NOMO-1 treated with DMSO at 0.1 percent for 48 hours (cell line): ENCODE measurements around the gene POMC.
"Not testable (repeated sequence)": the region's sequence is repeated elsewhere in the genome, so short reads cannot be mapped to it uniquely, and the experiment has no call there.

Experiments
- DNase-seq: peaks from one replicate; lab custom pipeline; 2025; ENCODE audit not compliant: unreplicated experiment; lab: John Stamatoyannopoulos, UW

POMC gene

DNA sequence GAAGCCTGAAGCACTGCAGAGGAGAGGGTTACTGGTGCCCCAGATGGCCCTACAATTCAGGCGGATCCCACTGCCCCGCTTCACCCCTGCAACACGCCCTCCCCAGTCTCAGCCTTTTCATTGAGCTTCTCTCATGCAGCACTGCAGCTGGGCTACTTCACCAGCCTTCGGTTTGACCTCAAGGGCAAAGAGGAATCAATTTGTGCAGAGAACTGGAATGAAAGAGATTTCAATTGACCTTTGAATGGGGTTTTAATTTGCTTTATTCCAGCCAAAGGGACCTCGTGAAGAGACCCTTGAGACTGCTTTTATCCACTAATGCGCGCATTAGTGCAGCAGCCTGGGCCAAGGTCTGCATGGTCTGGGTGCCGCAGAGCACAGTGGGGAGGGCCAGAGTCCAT, 8.8 kb upstream of the POMC start:
- DNase-seq: no peak

DNA sequence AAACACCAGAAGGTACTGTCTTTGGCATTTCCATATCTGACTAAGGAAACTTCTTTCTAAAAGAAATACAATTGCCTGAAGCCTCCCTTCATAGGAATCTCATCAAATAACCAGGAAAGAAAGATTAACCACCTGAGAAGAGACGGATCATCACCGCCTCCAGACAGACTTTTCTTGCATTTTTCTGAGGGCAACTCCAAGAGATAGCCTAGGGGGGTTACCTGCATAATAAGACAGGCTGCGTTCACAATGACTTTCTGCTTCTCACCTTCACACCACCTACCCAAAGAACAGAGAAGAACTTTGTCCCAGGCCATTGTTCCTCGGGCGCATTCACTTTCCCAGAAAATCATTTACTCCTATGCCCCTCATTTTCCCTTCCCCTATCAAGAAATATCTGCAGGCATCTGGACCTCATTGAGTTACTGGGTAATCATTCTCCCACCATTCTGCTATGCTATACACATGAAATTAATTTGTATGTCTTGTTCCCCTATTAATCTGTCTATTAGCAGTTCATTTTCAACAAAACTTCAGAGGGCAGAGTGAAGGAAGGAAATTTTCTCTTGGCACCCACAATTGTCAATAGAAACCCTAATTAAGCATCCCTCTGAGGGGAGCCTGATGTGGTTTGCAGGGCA, 8.3 kb upstream of the POMC start:
- DNase-seq: no peak

DNA sequence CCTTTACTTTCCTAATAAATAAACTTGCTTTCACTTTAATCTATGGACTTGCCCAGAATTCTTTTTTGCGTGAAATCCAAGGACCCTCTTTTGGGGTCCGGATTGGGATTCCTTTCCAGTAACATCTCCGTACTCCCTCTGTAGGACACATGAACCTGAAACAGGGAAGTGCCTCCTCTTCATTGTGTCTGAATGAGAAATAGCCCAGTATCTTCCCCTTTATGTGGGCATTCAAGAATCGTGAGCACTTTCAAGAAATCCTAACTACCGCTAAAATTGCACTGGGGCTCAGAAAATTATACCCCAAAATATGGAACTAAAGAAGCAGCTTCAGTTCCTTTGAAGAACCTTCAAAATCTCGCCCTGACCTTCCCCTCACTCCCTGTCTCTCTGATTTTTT, 7.8 kb upstream of the POMC start:
- DNase-seq: peak; percentile 64

DNA sequence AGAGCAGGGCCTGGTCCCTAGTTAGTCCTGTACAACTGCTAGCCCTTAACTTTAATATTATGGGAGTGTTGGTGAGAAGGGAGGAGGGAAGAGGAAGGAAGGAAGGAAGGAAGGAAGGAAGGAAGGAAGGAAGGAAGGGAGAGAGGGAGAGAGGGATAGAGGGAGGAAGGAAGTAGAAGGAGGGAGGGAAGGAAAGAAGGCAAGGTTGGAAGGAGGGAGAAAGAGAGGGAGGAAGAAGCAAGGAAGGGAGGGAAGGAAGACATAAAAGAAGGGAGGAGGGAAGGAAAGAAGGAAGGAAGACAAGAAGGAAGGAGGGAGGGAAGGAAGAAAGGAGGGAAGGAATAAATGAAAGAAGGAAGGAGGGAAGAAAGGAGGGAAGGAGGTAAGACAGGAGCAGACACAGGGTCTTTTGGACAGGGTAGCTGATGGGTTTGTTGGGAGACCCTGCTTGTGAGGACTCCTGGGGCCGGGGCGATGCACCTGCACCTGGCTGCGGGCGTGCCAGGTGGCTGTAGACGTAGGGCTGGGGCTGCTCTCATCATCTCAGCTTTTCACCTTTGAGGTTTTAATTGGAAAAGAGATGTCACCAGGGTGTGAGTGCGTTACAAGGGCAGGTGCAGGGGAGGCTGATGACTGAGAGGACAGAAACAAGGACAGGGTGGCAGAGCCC, 5.9 kb upstream of the POMC start:
- no peak for DNase-seq

DNA sequence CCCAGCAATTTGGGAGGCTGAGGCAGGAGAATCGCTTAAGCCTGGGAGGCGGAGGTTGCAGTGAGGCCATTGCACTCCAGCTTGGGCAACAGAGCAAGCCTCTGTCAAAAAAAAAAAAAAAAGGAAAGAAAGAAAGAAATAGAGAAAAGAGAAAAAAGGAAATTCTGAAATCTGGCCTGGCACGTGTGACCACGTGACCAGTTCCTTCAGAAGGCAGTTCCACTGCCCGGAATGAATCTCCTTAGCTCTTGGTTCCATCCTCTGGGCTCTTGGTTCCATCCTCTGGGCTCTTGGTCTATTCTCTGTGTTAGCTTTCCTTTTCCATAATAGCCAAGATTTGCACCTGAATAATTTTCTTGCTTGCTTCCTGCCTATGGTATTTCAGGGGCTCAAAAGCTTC, 5.3 kb upstream of the POMC start:
- no peak for DNase-seq

DNA sequence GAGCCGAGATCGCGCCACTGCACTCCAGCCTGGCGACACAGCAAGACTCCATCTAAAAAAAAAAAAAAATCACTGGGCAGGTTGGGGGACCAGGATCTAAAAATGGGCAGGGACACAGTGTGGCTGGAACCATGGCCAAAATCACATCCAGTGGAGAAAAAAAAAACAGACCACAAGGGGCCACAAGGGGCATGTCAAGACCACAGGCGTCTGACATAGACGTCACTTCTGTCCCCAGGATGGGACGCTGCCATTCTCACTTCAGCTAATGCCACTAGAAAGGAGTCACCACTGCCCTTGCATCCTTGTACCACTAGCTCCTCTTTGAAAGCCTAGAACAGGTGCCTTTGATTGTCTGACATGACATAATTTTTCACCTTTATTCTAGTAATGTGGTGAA, 2.5 kb upstream of the POMC start:
- DNase-seq: no peak

DNA sequence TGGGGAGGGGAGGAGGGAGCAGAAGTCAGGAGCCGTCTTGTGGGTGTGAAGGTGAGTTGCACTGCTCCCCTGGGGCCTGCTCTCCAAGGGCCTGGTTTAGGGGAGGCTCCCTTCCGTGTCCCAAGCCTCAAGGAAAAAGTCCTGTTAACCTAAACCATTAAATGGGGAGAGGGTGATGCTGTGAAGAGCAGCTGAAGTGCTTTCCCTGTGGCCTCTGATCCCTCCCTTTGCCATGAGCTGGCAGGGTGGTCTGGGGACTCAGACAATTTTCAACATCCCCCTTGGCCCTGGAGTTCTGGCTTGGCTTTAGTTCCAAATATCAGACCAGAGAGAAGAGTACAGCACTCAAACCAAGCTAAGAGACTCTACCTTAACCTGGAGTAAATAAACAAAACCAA, 692 bp upstream of the POMC start:
- DNase-seq: no peak

DNA sequence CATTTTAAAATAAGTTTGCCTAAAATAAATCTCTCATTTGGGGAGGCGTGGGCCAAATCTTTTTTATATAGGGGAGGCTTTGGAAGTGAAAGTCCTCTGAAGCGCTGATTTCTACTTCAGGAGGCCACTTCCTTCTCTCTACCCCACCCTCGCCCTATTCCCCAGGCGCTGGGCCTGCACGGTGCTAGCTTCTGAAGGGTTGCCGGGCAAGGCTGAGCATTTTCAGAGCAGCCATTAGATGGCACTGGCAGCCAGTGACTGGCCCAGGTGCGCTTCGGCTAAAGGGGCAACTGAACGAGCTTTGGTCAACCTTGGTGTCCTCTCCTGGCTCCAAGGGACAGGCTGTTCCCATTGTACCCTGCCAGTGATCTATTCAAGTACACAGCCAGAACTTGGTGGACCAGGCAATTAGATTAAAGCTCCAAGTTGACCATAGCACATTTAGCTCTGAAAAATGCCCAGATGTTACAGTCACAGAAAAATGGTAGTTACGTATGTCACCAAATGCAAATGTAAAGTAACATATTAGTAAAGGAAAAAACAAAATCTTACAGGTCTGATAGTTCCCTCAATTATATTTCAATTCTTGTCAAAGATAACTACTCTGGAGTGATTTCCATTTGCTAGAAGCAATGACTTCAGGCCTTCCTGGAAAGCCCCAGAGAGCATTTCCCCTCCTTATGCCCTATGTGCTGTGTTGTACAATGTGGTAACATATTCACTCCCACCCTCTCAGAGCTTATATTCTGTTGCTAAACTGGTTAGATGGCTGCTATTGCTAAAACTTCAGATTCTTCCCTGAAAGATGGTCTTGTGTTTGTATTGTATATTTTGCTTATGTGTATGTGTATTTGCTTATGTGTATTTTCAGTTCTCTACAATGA, 2.1 kb downstream of the POMC start:
- peak; percentile 68 for DNase-seq

DNA sequence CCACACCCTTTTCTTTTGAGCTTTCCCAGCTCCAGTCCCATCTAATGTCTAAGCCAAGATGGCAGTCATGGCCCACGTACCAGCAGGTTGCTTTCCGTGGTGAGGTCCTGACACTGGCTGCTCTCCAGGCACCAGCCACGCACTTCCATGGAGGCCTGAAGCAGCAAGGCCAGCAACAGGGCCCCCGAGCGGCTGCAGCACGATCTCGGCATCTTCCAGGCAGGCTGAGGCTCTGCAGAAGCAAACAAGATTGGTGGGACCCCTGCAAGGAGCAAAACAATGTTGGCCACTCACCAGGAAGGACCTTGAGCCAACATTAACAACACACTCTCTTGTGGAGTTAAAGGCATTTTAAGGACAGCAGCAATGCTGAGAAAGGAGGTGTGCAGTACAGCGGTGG, 3.8 kb downstream of the POMC start:
- DNase-seq: no peak

DNA sequence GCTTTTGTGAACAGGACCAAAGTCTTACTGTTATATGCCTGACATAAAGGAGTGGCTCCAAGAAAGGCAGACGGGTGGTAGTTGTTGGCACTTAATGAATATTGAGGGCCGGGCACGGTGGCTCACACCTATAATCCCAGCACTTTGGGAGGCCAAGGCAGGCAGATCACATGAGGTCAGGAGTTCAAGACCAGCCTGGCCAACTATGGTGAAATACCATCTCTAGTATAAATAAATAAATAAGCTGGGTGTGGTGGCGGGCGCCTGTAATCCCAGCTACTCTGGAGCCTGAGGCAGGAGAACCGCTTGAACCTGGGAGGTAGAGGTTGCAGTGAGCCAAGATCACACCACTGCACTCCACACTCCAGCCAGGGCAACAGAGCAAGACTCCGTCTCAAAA, 6.3 kb downstream of the POMC start:
- DNase-seq: not testable (repeated sequence)

DNA sequence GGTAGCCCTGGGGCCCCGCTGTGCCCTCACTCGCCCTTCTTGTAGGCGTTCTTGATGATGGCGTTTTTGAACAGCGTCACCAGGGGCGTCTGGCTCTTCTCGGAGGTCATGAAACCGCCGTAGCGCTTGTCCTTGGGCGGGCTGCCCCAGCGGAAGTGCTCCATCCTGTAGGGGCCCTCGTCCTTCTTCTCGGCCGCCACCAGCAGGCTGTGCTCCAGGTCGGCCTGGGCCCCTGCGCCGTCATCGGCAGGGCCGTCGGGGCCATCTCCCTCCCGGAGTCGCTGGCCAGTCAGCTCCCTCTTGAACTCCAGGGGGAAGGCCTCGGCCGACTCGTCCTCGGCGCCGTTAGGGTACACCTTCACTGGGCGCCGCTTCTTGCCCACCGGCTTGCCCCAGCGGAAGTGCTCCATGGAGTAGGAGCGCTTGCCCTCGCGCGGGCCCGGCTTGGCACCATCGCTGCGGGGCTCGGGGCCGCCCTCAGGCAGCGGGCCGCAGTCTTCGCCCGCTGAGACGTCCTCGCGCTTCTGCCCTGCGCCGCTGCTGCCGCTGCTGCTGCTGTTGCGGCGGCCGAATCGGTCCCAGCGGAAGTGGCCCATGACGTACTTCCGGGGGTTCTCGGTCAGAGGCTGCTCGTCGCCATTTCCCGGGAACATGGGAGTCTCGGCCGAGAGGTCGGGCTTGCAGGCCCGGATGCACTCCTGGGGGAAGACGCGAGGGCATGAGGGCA, 7.2 kb downstream of the POMC start:
- no peak for DNase-seq

DNA sequence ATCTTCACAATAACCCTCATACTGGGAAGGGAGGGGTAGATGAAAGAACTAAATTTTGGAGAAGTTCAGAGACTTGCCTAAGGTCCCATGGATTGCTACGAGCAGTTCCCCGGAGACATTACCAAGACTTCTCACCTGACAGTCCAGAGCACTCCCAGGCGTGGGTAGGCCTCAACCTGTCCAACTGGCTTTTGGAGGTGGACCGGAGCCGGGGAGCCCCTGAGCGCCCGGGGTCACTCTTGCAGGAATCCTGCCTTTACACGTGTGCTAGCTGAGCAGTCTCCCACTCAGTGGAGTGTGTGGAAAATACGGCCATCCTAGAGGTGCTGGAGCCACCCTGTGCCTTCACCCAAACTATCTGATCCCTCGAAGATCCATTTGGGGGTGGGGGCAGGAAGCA, 8.0 kb downstream of the POMC start:
- no peak for DNase-seq

DNA sequence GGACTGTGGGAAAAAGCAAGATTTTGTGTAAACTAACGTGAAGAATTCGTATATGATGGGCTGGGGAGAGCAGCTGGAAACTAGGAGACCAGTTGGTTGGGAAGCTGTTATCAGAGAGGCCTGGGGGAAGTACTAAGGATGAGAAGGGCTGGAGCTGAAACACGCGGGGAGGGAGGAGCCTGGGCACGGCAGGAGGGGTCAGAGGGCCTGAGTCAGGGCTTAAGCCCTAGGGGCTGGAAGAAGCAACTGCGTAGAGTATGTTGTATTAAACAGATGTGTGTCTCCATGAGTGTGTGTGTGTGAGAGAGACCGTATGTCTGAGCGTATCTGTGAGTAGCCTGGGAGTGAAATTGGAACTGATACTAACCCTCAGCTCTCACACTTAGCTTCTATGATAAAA, 8.4 kb downstream of the POMC start:
- no peak for DNase-seq

DNA sequence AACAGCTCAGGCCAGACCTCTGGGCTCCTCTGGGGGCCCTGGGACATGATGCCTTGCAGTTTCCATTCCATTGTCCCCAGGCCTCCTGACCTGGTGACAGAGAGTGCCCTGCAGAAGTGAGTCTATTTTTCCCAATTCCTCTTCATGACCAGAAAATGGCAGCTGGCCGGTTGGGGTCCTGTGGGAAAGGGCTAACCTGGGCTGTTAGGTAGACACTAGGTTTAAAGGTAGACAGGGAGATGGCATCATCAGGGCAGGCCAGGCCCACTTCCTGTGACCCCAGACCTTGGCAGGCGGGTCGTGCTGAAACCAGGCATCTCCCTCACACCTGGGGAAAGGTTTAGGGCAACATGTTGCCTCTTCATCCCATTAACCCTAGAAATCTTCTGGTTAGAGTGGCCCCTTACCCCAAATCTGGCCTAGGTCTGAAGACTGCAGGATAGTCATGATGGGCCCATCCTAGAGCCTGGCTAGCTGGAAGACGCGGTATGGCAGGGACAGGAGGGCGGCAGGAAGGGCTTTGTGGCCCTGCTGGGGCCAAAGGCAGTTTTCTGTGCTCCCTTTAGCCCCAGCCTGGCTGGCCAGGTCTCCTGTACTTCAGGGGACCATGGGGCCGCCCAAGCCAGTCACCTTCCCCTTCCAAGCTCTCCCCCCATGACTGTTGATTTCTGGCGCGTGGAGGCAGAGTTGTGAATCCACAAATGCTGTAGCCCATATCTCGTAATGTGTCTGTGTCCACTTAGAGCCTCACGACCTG, 10.1 kb downstream of the POMC start:
- DNase-seq: no peak

DNA sequence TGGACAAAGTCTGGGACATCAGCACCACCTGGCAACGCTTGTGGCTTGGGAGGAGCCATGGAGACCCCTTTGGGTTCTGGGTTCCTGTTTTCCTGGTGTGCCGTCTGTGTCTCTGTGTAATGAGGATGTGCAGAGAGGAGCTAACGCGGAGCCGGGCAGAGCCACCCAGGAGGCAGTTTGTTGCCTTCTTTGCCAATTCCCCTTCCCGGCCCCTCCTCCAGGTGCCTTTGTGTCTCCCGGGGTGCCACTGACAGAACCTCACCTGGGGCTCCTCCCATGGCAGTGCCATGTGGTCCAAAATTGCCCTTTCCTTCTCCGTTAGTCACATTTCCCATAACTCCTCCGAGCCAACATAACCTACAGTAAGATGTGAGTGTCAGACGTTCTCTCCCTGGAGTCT, 13.0 kb downstream of the POMC start:
- no peak for DNase-seq

DNA sequence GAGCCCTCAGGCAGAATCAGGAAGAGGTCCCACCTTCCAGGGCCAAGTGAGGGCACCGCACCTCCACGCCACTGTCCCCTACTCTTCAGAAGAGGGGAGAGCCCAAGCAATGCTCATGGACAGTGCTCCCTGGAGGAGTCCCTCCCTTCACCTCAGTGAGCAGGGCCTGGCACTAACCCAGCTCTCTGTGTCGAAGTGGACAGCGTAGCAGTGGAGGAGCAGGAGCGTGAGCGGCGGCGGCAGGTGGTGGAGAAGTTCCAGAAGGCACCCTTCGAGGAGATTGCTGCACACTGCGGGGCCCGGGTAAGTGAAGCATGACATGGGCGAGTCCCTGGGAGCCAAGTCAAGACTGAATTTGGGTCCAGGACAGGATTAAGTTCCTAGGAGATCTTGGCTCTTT, 16.7 kb downstream of the POMC start:
- no peak for DNase-seq

DNA sequence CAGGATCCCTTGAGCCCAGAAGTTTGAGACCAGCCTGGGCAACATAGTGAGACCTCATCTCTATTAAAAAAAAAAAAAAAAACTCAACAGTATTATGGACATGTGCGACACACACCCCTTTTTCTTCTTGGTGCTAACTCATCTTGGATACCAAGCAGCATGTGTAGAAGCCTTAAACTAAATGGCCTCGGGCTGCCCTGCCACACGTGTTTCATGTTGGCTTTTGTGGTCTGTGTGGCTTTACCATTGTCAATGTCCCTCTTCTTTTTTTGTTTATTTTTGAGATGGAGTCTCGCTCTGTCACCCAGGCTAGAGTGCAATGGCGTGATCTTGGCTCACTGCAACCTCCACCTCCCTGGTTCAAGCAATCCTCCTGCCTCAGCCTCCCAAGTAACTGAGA, 17.4 kb downstream of the POMC start:
- DNase-seq: not testable (repeated sequence)

DNA sequence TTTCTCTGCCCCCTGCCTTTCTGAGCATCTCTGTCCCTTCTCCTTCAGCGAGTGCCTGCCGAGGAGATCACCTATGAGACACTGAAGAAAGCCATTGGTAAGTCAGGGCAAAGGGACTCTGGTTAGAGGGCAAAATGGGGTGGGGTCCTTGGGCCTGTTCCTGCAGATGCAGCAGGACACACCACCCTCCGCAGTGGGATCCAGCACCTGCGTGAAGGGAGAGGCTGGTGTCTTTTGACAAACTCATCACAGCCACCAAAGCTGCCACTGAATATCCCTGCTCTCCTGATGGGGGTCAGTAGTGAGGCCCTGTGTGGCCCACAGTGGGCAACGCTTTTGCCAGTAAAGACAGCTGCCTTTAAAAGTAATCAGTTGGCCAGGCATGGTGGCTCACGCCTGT, 18.7 kb downstream of the POMC start:
- no peak for DNase-seq

DNA sequence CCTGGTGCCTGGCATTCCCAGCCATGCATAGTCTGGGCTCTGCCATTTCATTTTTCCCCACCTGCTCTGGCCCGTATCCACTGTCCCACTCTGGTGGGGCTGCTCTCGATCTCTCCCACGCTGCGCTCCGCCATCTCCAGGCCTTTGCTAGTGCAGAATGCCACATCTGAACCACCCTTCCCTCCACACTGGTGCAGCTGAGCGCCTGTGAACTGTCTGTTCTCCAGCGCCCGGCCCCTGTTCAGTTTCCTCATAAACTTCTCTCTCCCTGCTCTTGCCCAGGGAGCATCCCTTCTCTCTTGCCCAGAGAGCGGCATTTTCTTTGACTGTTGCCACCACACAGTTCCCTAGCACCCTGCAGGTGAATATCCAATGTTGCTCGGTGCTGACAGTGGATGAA, 21.5 kb downstream of the POMC start:
- DNase-seq: no peak

DNA sequence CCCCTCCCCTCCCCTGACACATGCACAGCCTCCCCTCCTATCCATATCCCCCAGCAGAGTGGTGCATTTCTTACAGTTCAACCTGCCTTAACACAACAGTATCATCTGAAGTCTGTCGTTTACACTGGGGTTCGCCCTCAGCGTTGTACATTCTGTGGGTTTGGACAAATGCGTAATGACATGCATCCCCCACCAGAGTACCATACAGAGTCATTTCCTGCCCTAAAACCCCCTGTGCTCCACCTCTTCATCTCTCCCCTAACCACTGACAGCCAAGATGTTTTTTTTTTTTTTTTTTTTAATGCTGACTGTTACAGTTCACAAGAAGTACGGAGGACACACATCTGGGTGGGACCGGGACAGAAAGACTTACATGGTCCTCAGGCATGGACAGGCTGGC, 22.6 kb downstream of the POMC start:
- no peak for DNase-seq

DNA sequence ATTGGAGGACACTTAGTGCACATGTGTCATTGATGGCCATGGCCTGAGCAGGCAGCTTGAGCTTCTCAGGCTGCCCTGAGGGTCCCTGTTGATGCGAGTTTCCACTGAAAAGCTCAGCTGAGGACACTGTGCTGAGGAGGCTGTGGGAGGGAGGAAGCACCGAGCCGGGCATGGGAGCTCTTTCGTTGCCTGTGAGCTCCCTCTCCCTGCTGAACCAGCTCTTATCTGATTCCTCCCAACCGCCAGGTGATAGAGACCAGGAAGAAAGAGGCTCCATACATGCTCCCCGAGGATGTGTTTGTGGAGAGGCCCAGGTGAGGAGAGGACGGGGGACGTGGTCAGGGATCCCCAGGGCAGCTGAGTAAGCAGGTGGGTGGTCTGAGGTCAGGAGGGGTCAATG, 27.3 kb downstream of the POMC start:
- no peak for DNase-seq
